Gastrocnemius medialis (tissue), 4 donors: Measurements from ENCODE around the gene PLIN4.

Experiments used
- CTCF ChIP-seq, 5 experiments: fragments of 450-650 bp in 3 of 5; fragments of 200-600 bp in 2 of 5; sonication (generic) in 2 of 5; IDR thresholded peaks in 4 of 5; conservative IDR thresholded peaks in 1 of 5; 1 replicate in 4 of 5; 2 replicates in 1 of 5; pipeline ENCODE4 v1.5.1; 2016 to 2019; ENCODE audit warnings: antibody characterized with exemption in 5 of 5, mild to moderate bottlenecking in 3 of 5, moderate library complexity in 3 of 5
- POLR2A ChIP-seq, 2 donors: fragments of 450-650 bp; IDR thresholded peaks; one replicate each; pipeline ENCODE4 v1.6.1; 2017; ENCODE audit warnings: antibody characterized with exemption in 2 of 2, mild to moderate bottlenecking in 2 of 2, moderate library complexity in 2 of 2

- TF ChIP-seq CTCF (IDR thresholded peaks at IDR 0.05 in 4 of 5, conservative IDR thresholded peaks at IDR 0.05 in 1 of 5), result peak in 2 of 5 experiments; percentile 8 to 34
- no peak for TF ChIP-seq POLR2A (IDR thresholded peaks at IDR 0.05)
Measured at GRCh38 chr19:4457654-4458395, 60.5 kb downstream of the PLIN4 start, which contains the start of gene UBXN6.
